Skeletal muscle tissue (tissue), 4 donors: ENCODE data around the gene MBD3L1. TPM values are rescaled to one million over a fixed set of nuclear protein-coding genes. Genes with fewer than 3 reads are reported as not detected.
A peak's percentile ranks its signal among the peaks of the same experiment; 100 is the strongest.

Experiments
- H3K27ac ChIP-seq: one replicate; pipeline ENCODE4 v1.7.0; 2013; ENCODE audit warnings: mild to moderate bottlenecking, low read depth, low read length, inconsistent platforms
- H3K27me3 ChIP-seq, 3 donors: one replicate each; pipeline ENCODE4 v1.7.0; 2013; ENCODE audit warnings: low read length in 3 of 3; ENCODE audit not compliant: control insufficient read depth in 3 of 3, insufficient read depth in 3 of 3
- H3K36me3 ChIP-seq, 3 donors: one replicate each; pipeline ENCODE4 v1.7.0; 2013; ENCODE audit warnings: low read length in 3 of 3; ENCODE audit not compliant: control insufficient read depth in 3 of 3, insufficient read depth in 3 of 3
- H3K4me1 ChIP-seq, 3 donors: one replicate each; pipeline ENCODE4 v1.7.0; 2013; ENCODE audit warnings: low read length in 3 of 3, mild to moderate bottlenecking in 3 of 3; ENCODE audit not compliant: control insufficient read depth in 3 of 3, insufficient read depth in 3 of 3
- H3K4me3 ChIP-seq, 3 donors: one replicate each; pipeline ENCODE4 v1.7.0; 2013; ENCODE audit warnings: low read length in 3 of 3
- H3K9ac ChIP-seq, 3 donors: one replicate each; pipeline ENCODE4 v1.7.0; 2013; ENCODE audit warnings: low read length in 3 of 3, mild to moderate bottlenecking in 3 of 3, moderate library complexity in 2 of 3, low read depth in 1 of 3
- H3K9me3 ChIP-seq, 3 donors: one replicate each; pipeline ENCODE4 v1.7.0; 2013; ENCODE audit warnings: low read length in 3 of 3; ENCODE audit not compliant: control insufficient read depth in 3 of 3
- total RNA-seq: library from RNA; depleted of rRNA; stranded (reverse); fragments of >200 nt; gene quantifications from one replicate; pipeline ENCODE4 v1.2.3, GENCODE V29; 2014
- donor health status: Osteomylitis.

Gene MBD3L1
- total RNA-seq, 1 donor from 2014 or later = not detected

- H3K4me1 ChIP-seq = peaks cover 6 to 9% (median 6%) of the 10 kb centered on the region in 3 donors
- peaks cover 51 to 72% (median 57%) of the 10 kb centered on the region in 3 donors for H3K36me3 ChIP-seq
- H3K27me3 ChIP-seq = no peaks in the 10 kb centered on the region
- H3K4me3 ChIP-seq = no peak overlapping the region
- H3K9ac ChIP-seq = no peak overlapping the region
- no peak overlapping the region for H3K27ac ChIP-seq
- H3K9me3 ChIP-seq = no peaks in the 10 kb centered on the region
These were observed 4.9 kb upstream of the MBD3L1 start for GRCh38 chr19:8827277-8827676.

DNA sequence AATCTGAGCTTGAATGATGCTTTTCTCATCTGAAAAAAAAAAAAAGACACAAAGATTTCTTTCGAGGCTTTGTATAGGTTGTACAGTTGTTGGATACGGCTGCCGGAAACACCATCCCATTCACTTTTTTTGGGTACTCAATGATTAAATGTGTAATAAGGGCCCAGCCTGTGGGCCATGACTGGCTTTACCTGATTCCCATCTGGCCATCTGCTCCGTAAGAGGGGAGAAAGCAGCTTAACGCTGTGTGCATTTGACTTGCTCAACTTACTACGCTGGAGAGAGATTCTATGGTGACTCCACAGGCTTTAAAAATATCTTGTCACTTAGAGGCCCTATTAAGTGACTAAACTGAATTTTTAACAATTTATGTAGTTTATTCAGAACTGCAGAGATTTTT lies 804 bp upstream of the MBD3L1 start:
- H3K36me3 ChIP-seq = peaks cover 16 to 35% (median 24%) of the 10 kb centered on the region in 3 donors
- peak overlapping the region; percentile 85 to 91 (median 89) for H3K4me3 ChIP-seq
- H3K27ac ChIP-seq = peak overlapping the region; percentile 96

DNA sequence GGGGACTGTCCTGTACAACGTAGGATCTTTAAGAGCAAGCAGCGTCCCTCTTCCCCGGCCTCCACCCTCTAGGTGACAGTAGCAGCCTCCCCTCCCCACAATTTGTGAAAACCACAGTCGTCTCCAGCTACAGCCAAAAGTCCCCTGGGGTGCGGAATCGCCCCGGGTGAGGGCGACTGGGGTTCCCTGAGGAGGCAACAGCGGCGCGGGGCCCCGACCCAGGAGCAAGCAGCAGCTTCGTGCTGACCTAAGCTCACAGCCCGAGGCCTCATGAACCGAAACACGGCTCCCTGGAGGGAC lies 395 bp upstream of the MBD3L1 start:
- Histone ChIP-seq H3K36me3 (peaks cover 16 to 30% (median 22%) of the 10 kb centered on the region in 3 donors), H3K4me3 (peak overlapping the region; percentile 85 to 91 (median 89))

More for the DNA sequence above, 804 bp upstream of the MBD3L1 start:
- H3K9ac ChIP-seq = peak overlapping the region; percentile 94 to 96 (median 95)
- H3K9me3 ChIP-seq = no peaks in the 10 kb centered on the region
- H3K4me1 ChIP-seq = peaks cover 6 to 9% (median 6%) of the 10 kb centered on the region in 3 donors
- H3K27me3 ChIP-seq = no peaks in the 10 kb centered on the region

DNA sequence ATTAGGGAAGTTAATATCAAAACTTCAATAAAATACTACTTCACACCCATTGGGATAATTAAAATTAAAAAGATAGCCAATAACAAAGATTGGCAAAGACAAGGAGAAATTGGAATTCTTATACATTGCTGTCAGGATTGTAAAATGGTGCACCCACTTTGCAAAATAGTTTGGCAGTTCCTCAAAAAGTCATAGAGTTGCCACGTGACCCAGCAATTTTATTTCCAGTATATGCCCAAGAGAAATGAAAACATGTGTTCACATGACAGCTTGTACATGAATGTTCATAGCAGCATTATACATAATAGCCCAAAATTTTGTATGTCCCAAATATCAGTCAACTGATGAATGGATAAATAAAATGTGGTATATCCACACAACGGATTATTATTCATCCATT lies 3.3 kb downstream of the MBD3L1 start:
- H3K27ac ChIP-seq = no peak overlapping the region
- no peak overlapping the region for H3K9ac ChIP-seq
- no peaks in the 10 kb centered on the region for H3K27me3 ChIP-seq
- H3K9me3 ChIP-seq = no peaks in the 10 kb centered on the region
- H3K4me3 ChIP-seq = no peak overlapping the region
- peaks cover 0 to 4% (median 0%) of the 10 kb centered on the region in 3 donors for H3K36me3 ChIP-seq
- peaks cover 6 to 9% (median 6%) of the 10 kb centered on the region in 3 donors for H3K4me1 ChIP-seq

More for the DNA sequence above, 395 bp upstream of the MBD3L1 start:
- H3K27me3 ChIP-seq = no peaks in the 10 kb centered on the region
- no peaks in the 10 kb centered on the region for H3K9me3 ChIP-seq
- peaks cover 6 to 9% (median 6%) of the 10 kb centered on the region in 3 donors for H3K4me1 ChIP-seq
- H3K27ac ChIP-seq = peak overlapping the region; percentile 96
- peak overlapping the region; percentile 94 to 96 (median 95) for H3K9ac ChIP-seq

DNA sequence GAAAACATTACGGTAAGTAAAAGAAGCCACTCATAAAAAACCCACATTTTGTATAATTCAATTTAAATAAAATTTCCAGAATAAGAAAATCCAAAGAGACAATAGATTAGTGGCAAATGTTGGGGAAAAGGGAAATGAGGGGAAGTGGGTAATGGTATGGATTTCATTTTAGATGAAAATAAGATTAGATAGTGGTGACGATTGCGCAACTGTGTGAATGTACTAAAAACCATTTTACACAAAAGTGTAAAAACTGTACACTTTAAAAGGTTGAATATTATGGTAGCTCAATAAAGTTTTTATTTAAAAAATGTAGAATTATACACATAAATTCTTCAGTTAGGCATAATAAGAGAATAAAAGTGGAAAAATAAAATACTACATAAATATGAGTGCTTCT lies 3.7 kb downstream of the MBD3L1 start:
- Histone ChIP-seq H3K36me3 (peaks cover 0 to under 1% (median 0%) of the 10 kb centered on the region in 3 donors), H3K4me1 (peaks cover 6 to 9% (median 6%) of the 10 kb centered on the region in 3 donors), H3K27ac (no peak overlapping the region), H3K4me3 (no peak overlapping the region), H3K9ac (no peak overlapping the region), H3K27me3 (no peaks in the 10 kb centered on the region), H3K9me3 (no peaks in the 10 kb centered on the region)

GRCh38 chr19:8840708-8841107 lies 8.5 kb downstream of the MBD3L1 start:
- Histone ChIP-seq H3K27ac (no peak overlapping the region), H3K9ac (no peak overlapping the region), H3K4me1 (no peaks in the 10 kb centered on the region), H3K9me3 (peaks cover 0 to 2% (median 0%) of the 10 kb centered on the region in 3 donors), H3K4me3 (no peak overlapping the region), H3K36me3 (no peaks in the 10 kb centered on the region), H3K27me3 (peaks cover 0 to 7% (median 4%) of the 10 kb centered on the region in 3 donors)

DNA sequence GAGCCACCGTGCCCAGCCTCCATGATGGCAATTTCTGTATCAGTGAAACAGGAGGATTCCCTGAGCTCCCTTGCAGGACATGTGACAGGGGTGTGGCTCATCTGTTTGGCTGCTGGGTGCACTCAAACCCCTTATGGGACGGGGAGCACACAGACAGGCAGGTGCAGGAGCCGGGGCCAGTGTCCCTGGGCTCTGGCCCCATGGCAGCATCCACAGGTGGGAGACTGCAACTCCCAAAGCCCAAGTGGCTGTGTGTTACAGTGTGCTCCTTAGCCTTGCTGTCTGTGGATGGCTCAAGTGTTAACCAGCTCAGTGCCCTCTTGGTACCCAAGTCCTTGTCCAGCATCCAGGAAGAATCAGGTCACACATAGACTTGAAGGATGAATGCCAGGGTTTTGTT lies 14.6 kb downstream of the MBD3L1 start:
- Histone ChIP-seq H3K4me3 (no peak overlapping the region), H3K27ac (no peak overlapping the region), H3K27me3 (peaks cover 0 to 7% (median 6%) of the 10 kb centered on the region in 3 donors), H3K4me1 (no peaks in the 10 kb centered on the region), H3K9ac (no peak overlapping the region), H3K36me3 (no peaks in the 10 kb centered on the region), H3K9me3 (peaks cover 0 to 10% (median 5%) of the 10 kb centered on the region in 3 donors)

- Histone ChIP-seq H3K9ac (no peak overlapping the region), H3K4me3 (no peak overlapping the region), H3K9me3 (peaks cover 0 to 8% (median 5%) of the 10 kb centered on the region in 3 donors), H3K36me3 (no peaks in the 10 kb centered on the region), H3K27ac (no peak overlapping the region), H3K4me1 (no peaks in the 10 kb centered on the region), H3K27me3 (peaks cover 0 to 2% (median 0%) of the 10 kb centered on the region in 3 donors)
These were observed 17.1 kb downstream of the MBD3L1 start for GRCh38 chr19:8849232-8849631.

DNA sequence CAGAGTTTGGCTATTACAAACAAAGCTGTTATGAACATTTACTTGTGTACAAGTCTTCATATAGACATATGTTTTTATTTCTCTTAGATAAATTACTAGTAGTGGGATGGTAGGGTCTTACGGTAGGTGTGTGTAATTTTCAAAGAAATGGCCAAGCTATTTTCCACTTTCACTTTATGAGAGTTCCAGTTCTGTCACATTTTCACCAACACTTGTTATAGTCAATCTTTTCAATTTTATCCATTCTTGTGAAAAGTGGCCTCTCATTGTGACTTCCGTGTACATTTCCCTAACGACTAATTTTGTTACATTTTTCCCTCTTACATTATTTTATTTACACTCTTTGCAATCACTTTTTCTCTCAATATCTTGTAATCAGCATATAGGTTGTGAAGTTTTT lies 18.3 kb downstream of the MBD3L1 start:
- Histone ChIP-seq H3K36me3 (no peaks in the 10 kb centered on the region), H3K27ac (no peak overlapping the region), H3K9ac (no peak overlapping the region), H3K4me3 (no peak overlapping the region), H3K9me3 (peaks cover 0 to 8% (median 5%) of the 10 kb centered on the region in 3 donors), H3K4me1 (no peaks in the 10 kb centered on the region), H3K27me3 (peaks cover 0 to 2% (median 0%) of the 10 kb centered on the region in 3 donors)

- H3K9me3 ChIP-seq = no peaks in the 10 kb centered on the region
- H3K27me3 ChIP-seq = no peaks in the 10 kb centered on the region
- H3K4me1 ChIP-seq = no peaks in the 10 kb centered on the region
- H3K9ac ChIP-seq = no peak overlapping the region
- H3K36me3 ChIP-seq = no peaks in the 10 kb centered on the region
- no peak overlapping the region for H3K27ac ChIP-seq
- H3K4me3 ChIP-seq = no peak overlapping the region
These were observed 26.1 kb downstream of the MBD3L1 start for GRCh38 chr19:8858260-8858659.
